ENCODE data around the gene PLOD2. TPM values are rescaled to one million over a fixed set of nuclear protein-coding genes. Genes with fewer than 3 reads are reported as not detected.

The PLOD2 gene
- total RNA-seq, 4 donors from 2014 or later, result 4.4 to 11.6 (median 10.1) TPM

- WGBS, 2 donors, result 58 to 72% methylated on average over 3 of the region's 3 CpGs
- intact Hi-C loops (cut with DNase I; ENCODE audit: low total_unique reads), result no loop called here
These were observed 88.9 kb downstream of the PLOD2 start for GRCh38 chr3:146072061-146072460.

GRCh38 chr3:146071632-146072031 is 89.4 kb downstream of the PLOD2 start:
- H3K4me3 ChIP-seq (ENCODE audit: low read depth, poor library complexity, severe bottlenecking), result no peak overlapping the region
- WGBS, 2 donors, result 56 to 63% methylated on average over 2 of the region's 2 CpGs
- intact Hi-C loops (cut with DNase I; ENCODE audit: low total_unique reads), result no loop called here
- no peak for DNase-seq (ENCODE audit: low spot score in 2 of 2)
- TF ChIP-seq POLR2A (IDR thresholded peaks at IDR 0.05), result no peak
- TF ChIP-seq CTCF (IDR thresholded peaks at IDR 0.05), result no peak

More at GRCh38 chr3:146072061-146072460, 88.9 kb downstream of the PLOD2 start:
- no peak for DNase-seq (ENCODE audit: low spot score in 2 of 2)
- TF ChIP-seq POLR2A (IDR thresholded peaks at IDR 0.05) (no peak), CTCF (IDR thresholded peaks at IDR 0.05) (no peak)
- H3K4me3 ChIP-seq (ENCODE audit: low read depth, poor library complexity, severe bottlenecking), result no peak overlapping the region

- intact Hi-C loops (cut with DNase I; ENCODE audit: low total_unique reads), result loop anchor here (5.0 to 10.0 kb wide), 2 partner anchors 120 to 258 kb away; no protein-coding TSS in a partner anchor
- no peak for TF ChIP-seq CTCF (IDR thresholded peaks at IDR 0.05)
- TF ChIP-seq POLR2A (IDR thresholded peaks at IDR 0.05), result no peak
- DNase-seq (ENCODE audit: low spot score in 2 of 2), result no peak
- 89 to 91% methylated on average over 3 of the region's 3 CpGs for WGBS, 2 donors
- H3K4me3 ChIP-seq (ENCODE audit: low read depth, poor library complexity, severe bottlenecking), result no peak overlapping the region
These were observed 93.9 kb downstream of the PLOD2 start for GRCh38 chr3:146067048-146067447.

- intact Hi-C loops (cut with DNase I; ENCODE audit: low total_unique reads), result loop anchor here (5.0 to 10.0 kb wide), 2 partner anchors 122 to 259 kb away; no protein-coding TSS in a partner anchor
These were observed 95.4 kb downstream of the PLOD2 start for GRCh38 chr3:146065573-146066006.

GRCh38 chr3:146058241-146058640 is 102.7 kb downstream of the PLOD2 start:
- intact Hi-C loops (cut with DNase I; ENCODE audit: low total_unique reads), result no loop called here
- no peak overlapping the region for H3K4me3 ChIP-seq (ENCODE audit: low read depth, poor library complexity, severe bottlenecking)
- TF ChIP-seq POLR2A (IDR thresholded peaks at IDR 0.05) (no peak), CTCF (IDR thresholded peaks at IDR 0.05) (no peak)
- no peak for DNase-seq (ENCODE audit: low spot score in 2 of 2)
- WGBS, 2 donors, result 92 to 95% methylated on average over 2 of the region's 2 CpGs

More at GRCh38 chr3:146065573-146066006, 95.4 kb downstream of the PLOD2 start:
- WGBS, 2 donors, result 33 to 40% methylated on average over 2 of the region's 2 CpGs
- no peak for DNase-seq (ENCODE audit: low spot score in 2 of 2)
- H3K4me3 ChIP-seq (ENCODE audit: low read depth, poor library complexity, severe bottlenecking), result no peak overlapping the region
- TF ChIP-seq POLR2A (IDR thresholded peaks at IDR 0.05) (no peak), CTCF (IDR thresholded peaks at IDR 0.05) (no peak)

- intact Hi-C loops (cut with DNase I; ENCODE audit: low total_unique reads), result no loop called here
- 73 to 79% methylated on average over 6 of the region's 6 CpGs for WGBS, 2 donors
- H3K4me3 ChIP-seq (ENCODE audit: low read depth, poor library complexity, severe bottlenecking), result no peak overlapping the region
- no peak for DNase-seq (ENCODE audit: low spot score in 2 of 2)
- TF ChIP-seq CTCF (IDR thresholded peaks at IDR 0.05), result no peak
- TF ChIP-seq POLR2A (IDR thresholded peaks at IDR 0.05), result no peak
These were observed 108.1 kb downstream of the PLOD2 start for GRCh38 chr3:146052791-146053310.
